Mesenchymal stem cell (in vitro differentiated cells and primary cell): ENCODE data around the gene ASPHD2.

Source experiments
- DNase-seq: peaks from one replicate; pipeline ENCODE4 v3.0.0-alpha.2; 2013
- H2AFZ ChIP-seq: one replicate; pipeline ENCODE4 v1.6.1; 2013; ENCODE audit warnings: low read depth, mild to moderate bottlenecking, control low read depth, inconsistent platforms, low read length, moderate library complexity
- H2AK5ac ChIP-seq: 2 replicates; pipeline ENCODE4 v1.6.1; 2013; ENCODE audit warnings: low read length, moderate library complexity, mild to moderate bottlenecking, inconsistent platforms; ENCODE audit not compliant: severe bottlenecking
- H2BK120ac ChIP-seq: one replicate; pipeline ENCODE4 v1.6.1; 2013; ENCODE audit warnings: low read depth, mild to moderate bottlenecking, inconsistent platforms, low read length, moderate library complexity
- H2BK12ac ChIP-seq, 2 experiments: one replicate each; pipeline ENCODE4 v1.6.1; 2013; ENCODE audit warnings: inconsistent platforms in 2 of 2, low read length in 2 of 2, mild to moderate bottlenecking in 2 of 2, moderate library complexity in 2 of 2, control low read depth in 1 of 2
- H2BK15ac ChIP-seq: one replicate; pipeline ENCODE4 v1.6.1; 2013; ENCODE audit warnings: mild to moderate bottlenecking, low read depth, inconsistent platforms; ENCODE audit not compliant: poor library complexity, severe bottlenecking
- H2BK5ac ChIP-seq: 2 replicates; pipeline ENCODE4 v1.6.1; 2013; ENCODE audit warnings: low read depth, mild to moderate bottlenecking, low read length, control low read depth, inconsistent platforms; ENCODE audit not compliant: poor library complexity, severe bottlenecking
- H3K14ac ChIP-seq, 2 experiments: one replicate each; pipeline ENCODE4 v1.6.1; 2013; ENCODE audit warnings: inconsistent platforms in 2 of 2, low read length in 2 of 2, control low read depth in 1 of 2, mild to moderate bottlenecking in 1 of 2, moderate library complexity in 1 of 2
- H3K18ac ChIP-seq, 2 experiments: one replicate each; pipeline ENCODE4 v1.6.1; 2013; ENCODE audit warnings: inconsistent platforms in 2 of 2, low read length in 2 of 2, control low read depth in 1 of 2, low read depth in 1 of 2, mild to moderate bottlenecking in 1 of 2
- H3K23ac ChIP-seq, 2 experiments: one replicate each; pipeline ENCODE4 v1.6.1; 2013; ENCODE audit warnings: inconsistent platforms in 2 of 2, low read length in 2 of 2, mild to moderate bottlenecking in 2 of 2, moderate library complexity in 2 of 2, control low read depth in 1 of 2
- H3K27ac ChIP-seq: 2 replicates; pipeline ENCODE4 v1.5.1; 2013; ENCODE audit warnings: mild to moderate bottlenecking, moderate library complexity, low read length, control low read depth, inconsistent platforms; ENCODE audit not compliant: poor library complexity, severe bottlenecking
- H3K27me3 ChIP-seq, 2 experiments: 2 replicates each; pipeline versions ENCODE4 v1.6.1 to v1.7.0; 2013; ENCODE audit warnings: low read length in 2 of 2, mild to moderate bottlenecking in 2 of 2, moderate library complexity in 2 of 2, control low read depth in 1 of 2, inconsistent platforms in 1 of 2; ENCODE audit not compliant: control insufficient read depth in 1 of 2, insufficient read depth in 1 of 2
- H3K36me3 ChIP-seq, 2 experiments: 2 replicates each; pipeline versions ENCODE4 v1.6.1 to v1.7.0; 2013; ENCODE audit warnings: low read length in 2 of 2, control low read depth in 1 of 2, inconsistent platforms in 1 of 2, low read depth in 1 of 2, mild to moderate bottlenecking in 1 of 2; ENCODE audit not compliant: insufficient read depth in 2 of 2, control insufficient read depth in 1 of 2
- H3K4ac ChIP-seq, 2 experiments: one replicate each; pipeline ENCODE4 v1.6.1; 2013; ENCODE audit warnings: inconsistent platforms in 2 of 2, low read length in 2 of 2, mild to moderate bottlenecking in 2 of 2, moderate library complexity in 2 of 2, control low read depth in 1 of 2, low read depth in 1 of 2
- H3K4me1 ChIP-seq: 2 replicates; pipeline ENCODE4 v1.6.1; 2013; ENCODE audit warnings: low read depth, low read length, control low read depth; ENCODE audit not compliant: control insufficient read depth, insufficient read depth
- H3K4me2 ChIP-seq: 2 replicates; pipeline ENCODE4 v1.6.1; 2013; ENCODE audit warnings: low read length, mild to moderate bottlenecking, inconsistent platforms; ENCODE audit not compliant: poor library complexity, severe bottlenecking
- H3K4me3 ChIP-seq, 2 experiments: 2 replicates each; pipeline versions ENCODE4 v1.5.1 to v1.7.0; 2013; ENCODE audit warnings: low read length in 2 of 2, mild to moderate bottlenecking in 2 of 2, control low read depth in 1 of 2, low read depth in 1 of 2; ENCODE audit not compliant: insufficient read depth in 1 of 2
- H3K79me1 ChIP-seq: replicated peaks from 2 replicates; pipeline ENCODE4 v1.6.1; 2013; ENCODE audit warnings: mild to moderate bottlenecking, control low read depth, low read length, inconsistent platforms; ENCODE audit not compliant: poor library complexity, severe bottlenecking
- H3K9ac ChIP-seq: 2 replicates; pipeline ENCODE4 v1.7.0; 2013; ENCODE audit warnings: mild to moderate bottlenecking, low read length, moderate library complexity
- H3K9me3 ChIP-seq: 2 replicates; pipeline ENCODE4 v1.7.0; 2013; ENCODE audit warnings: mild to moderate bottlenecking, low read length; ENCODE audit not compliant: control insufficient read depth
- H4K8ac ChIP-seq: one replicate; pipeline ENCODE4 v1.6.1; 2013; ENCODE audit warnings: inconsistent platforms, mild to moderate bottlenecking, low read length, moderate library complexity
- H4K91ac ChIP-seq: one replicate; pipeline ENCODE4 v1.6.1; 2013; ENCODE audit warnings: mild to moderate bottlenecking, low read length, inconsistent platforms
- WGBS: methylation state at CpG from one replicate; pipeline ENCODE4 v1.1.7; 2013; ENCODE audit warnings: mixed read lengths; 5-methylcytosine and 5-hydroxymethylcytosine counted together

Gene ASPHD2

GRCh38 chr22:26414347-26414746 is 14.7 kb upstream of the ASPHD2 start:
- Histone ChIP-seq H3K36me3 (no peaks in the 10 kb centered on the region), H2BK12ac (no peak overlapping the region), H2AFZ (no peak overlapping the region), H3K18ac (no peak overlapping the region), H3K4me2 (no peak overlapping the region), H3K4me1 (peaks cover 5% of the 10 kb centered on the region), H3K4me3 (no peak overlapping the region), H3K27ac (no peak overlapping the region), H3K23ac (no peak overlapping the region), H2AK5ac (no peak overlapping the region), H3K9me3 (no peaks in the 10 kb centered on the region), H4K91ac (no peak overlapping the region), H2BK15ac (no peak overlapping the region), H3K27me3 (peaks cover 39 to 70% of the 10 kb centered on the region in 2 experiments), H2BK120ac (no peak overlapping the region), H3K4ac (no peak overlapping the region), H3K79me1 (no peaks in the 10 kb centered on the region), H3K9ac (no peak overlapping the region), H3K14ac (no peak overlapping the region), H2BK5ac (no peak overlapping the region), H4K8ac (no peak overlapping the region)
- DNase-seq, result no peak
- 78% methylated on average over 4 of the region's 4 CpGs for WGBS

- Histone ChIP-seq H2BK12ac (no peak overlapping the region), H3K27ac (no peak overlapping the region), H4K91ac (no peak overlapping the region), H3K9me3 (no peaks in the 10 kb centered on the region), H3K4me2 (no peak overlapping the region), H2BK15ac (no peak overlapping the region), H2AFZ (no peak overlapping the region), H3K27me3 (peaks cover 34 to 70% of the 10 kb centered on the region in 2 experiments), H3K79me1 (no peaks in the 10 kb centered on the region), H2AK5ac (no peak overlapping the region), H3K14ac (no peak overlapping the region), H4K8ac (no peak overlapping the region), H3K36me3 (no peaks in the 10 kb centered on the region), H3K4me1 (peaks cover 5% of the 10 kb centered on the region), H3K4me3 (no peak overlapping the region), H3K9ac (no peak overlapping the region), H2BK120ac (no peak overlapping the region), H3K4ac (no peak overlapping the region), H3K23ac (no peak overlapping the region), H3K18ac (no peak overlapping the region), H2BK5ac (no peak overlapping the region)
- WGBS, result 62% methylated on average over 3 of the region's 4 CpGs
- DNase-seq, result no peak
Observed at GRCh38 chr22:26416256-26416655, 12.8 kb upstream of the ASPHD2 start.

GRCh38 chr22:26416670-26417276 is 12.3 kb upstream of the ASPHD2 start:
- Histone ChIP-seq H3K4me3 (no peak overlapping the region), H3K23ac (no peak overlapping the region), H2BK15ac (no peak overlapping the region), H4K91ac (no peak overlapping the region), H2AK5ac (no peak overlapping the region), H2AFZ (no peak overlapping the region), H3K27ac (no peak overlapping the region), H2BK12ac (no peak overlapping the region), H3K4ac (no peak overlapping the region), H3K4me2 (peak overlapping the region; percentile 27), H3K18ac (no peak overlapping the region), H4K8ac (no peak overlapping the region), H3K36me3 (no peaks in the 10 kb centered on the region), H3K4me1 (peaks cover 5% of the 10 kb centered on the region), H3K14ac (no peak overlapping the region), H2BK5ac (no peak overlapping the region), H3K9ac (no peak overlapping the region), H3K27me3 (peaks cover 29 to 67% of the 10 kb centered on the region in 2 experiments), H2BK120ac (no peak overlapping the region), H3K79me1 (no peaks in the 10 kb centered on the region), H3K9me3 (no peaks in the 10 kb centered on the region)
- DNase-seq, result peak; percentile 46
- WGBS, result 18% methylated on average over 8 of the region's 9 CpGs

- Histone ChIP-seq H3K9me3 (peaks cover under 1% of the 10 kb centered on the region), H3K79me1 (no peaks in the 10 kb centered on the region)
- 90% methylated on average over 2 of the region's 3 CpGs for WGBS
Observed at GRCh38 chr22:26417406-26417805, 11.7 kb upstream of the ASPHD2 start.

More at GRCh38 chr22:26417406-26417805, 11.7 kb upstream of the ASPHD2 start:
- H2BK12ac ChIP-seq, result no peak overlapping the region
- H3K9ac ChIP-seq, result no peak overlapping the region
- H2BK5ac ChIP-seq, result no peak overlapping the region
- no peak overlapping the region for H3K4me3 ChIP-seq
- H2BK120ac ChIP-seq, result no peak overlapping the region
- H3K4me1 ChIP-seq, result peaks cover 5% of the 10 kb centered on the region
- no peak overlapping the region for H3K18ac ChIP-seq
- H4K8ac ChIP-seq, result no peak overlapping the region
- no peak overlapping the region for H3K14ac ChIP-seq
- H4K91ac ChIP-seq, result no peak overlapping the region
- H3K27ac ChIP-seq, result no peak overlapping the region
- no peak overlapping the region for H2AFZ ChIP-seq
- H2AK5ac ChIP-seq, result peak overlapping the region; percentile 65
- peaks cover 22 to 62% of the 10 kb centered on the region in 2 experiments for H3K27me3 ChIP-seq
- DNase-seq, result no peak
- H3K36me3 ChIP-seq, result no peaks in the 10 kb centered on the region
- no peak overlapping the region for H3K4ac ChIP-seq
- no peak overlapping the region for H2BK15ac ChIP-seq
- H3K23ac ChIP-seq, result no peak overlapping the region
- H3K4me2 ChIP-seq, result no peak overlapping the region
